Fibroblast of the aortic adventitia (primary cell): ENCODE measurements around the gene IGF2R. TPM values are rescaled to one million over a fixed set of nuclear protein-coding genes. Genes with fewer than 3 reads are reported as not detected.

ENCODE experiments used
- DNase-seq: peaks from one replicate; pipeline ENCODE4 v3.0.0-alpha.2; 2010; ENCODE audit warnings: low read depth
- H3K4me3 ChIP-seq: 2 replicates; pipeline ENCODE4 v1.5.1; 2011; ENCODE audit warnings: low read depth, mild to moderate bottlenecking, control low read depth, low read length, moderate library complexity
- total RNA-seq: library from RNA; depleted of rRNA; stranded (reverse); fragments of >200 nt; gene quantifications from 2 replicates; pipeline ENCODE4 v1.2.3, GENCODE V29; 2012; ENCODE audit warnings: low replicate concordance
- TF ChIP-seq, protein P1 (sequence below): IDR thresholded peaks from 2 replicates; pipeline ENCODE4 v1.5.1; 2011; ENCODE audit warnings: mild to moderate bottlenecking, low read length, control low read depth, inconsistent platforms; ENCODE audit not compliant: insufficient read depth

IGF2R gene
- total RNA-seq, 1 donor, result 112 TPM

DNA sequence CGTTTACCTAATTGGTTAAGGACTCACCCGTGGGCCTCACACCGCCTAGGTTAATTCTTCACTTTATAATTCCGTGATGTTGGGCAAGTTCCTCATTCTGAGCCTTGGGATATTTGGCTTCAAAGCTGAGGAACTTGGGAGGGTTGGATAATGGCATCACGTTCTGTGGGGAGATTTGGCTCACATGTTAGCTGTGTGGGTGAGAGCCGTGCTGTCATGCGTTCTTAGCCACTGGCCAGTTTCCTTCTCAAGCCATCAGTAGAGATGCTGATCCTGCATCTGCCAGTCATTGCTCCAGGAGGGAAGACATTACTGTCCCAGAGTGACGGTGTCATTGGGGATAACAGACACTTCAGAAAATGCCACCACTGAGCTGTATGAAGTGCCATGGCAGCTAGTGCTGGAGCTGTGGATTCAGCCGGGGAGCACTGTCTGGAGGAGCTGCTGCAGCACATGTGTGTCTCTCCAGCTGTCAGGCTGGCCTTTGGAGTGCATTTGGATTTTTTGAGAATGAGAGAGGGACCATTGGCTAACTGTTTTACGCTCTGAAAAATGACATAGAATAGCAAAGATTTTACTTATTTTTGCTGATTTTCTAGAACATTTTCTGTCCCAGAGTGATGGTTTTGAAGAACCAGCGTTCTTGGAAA is 16.5 kb downstream of the IGF2R start:
- TF ChIP-seq, protein P1, sequence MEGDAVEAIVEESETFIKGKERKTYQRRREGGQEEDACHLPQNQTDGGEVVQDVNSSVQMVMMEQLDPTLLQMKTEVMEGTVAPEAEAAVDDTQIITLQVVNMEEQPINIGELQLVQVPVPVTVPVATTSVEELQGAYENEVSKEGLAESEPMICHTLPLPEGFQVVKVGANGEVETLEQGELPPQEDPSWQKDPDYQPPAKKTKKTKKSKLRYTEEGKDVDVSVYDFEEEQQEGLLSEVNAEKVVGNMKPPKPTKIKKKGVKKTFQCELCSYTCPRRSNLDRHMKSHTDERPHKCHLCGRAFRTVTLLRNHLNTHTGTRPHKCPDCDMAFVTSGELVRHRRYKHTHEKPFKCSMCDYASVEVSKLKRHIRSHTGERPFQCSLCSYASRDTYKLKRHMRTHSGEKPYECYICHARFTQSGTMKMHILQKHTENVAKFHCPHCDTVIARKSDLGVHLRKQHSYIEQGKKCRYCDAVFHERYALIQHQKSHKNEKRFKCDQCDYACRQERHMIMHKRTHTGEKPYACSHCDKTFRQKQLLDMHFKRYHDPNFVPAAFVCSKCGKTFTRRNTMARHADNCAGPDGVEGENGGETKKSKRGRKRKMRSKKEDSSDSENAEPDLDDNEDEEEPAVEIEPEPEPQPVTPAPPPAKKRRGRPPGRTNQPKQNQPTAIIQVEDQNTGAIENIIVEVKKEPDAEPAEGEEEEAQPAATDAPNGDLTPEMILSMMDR, result no peak
- no peak overlapping the region for H3K4me3 ChIP-seq
- peak; percentile 69 for DNase-seq

DNA sequence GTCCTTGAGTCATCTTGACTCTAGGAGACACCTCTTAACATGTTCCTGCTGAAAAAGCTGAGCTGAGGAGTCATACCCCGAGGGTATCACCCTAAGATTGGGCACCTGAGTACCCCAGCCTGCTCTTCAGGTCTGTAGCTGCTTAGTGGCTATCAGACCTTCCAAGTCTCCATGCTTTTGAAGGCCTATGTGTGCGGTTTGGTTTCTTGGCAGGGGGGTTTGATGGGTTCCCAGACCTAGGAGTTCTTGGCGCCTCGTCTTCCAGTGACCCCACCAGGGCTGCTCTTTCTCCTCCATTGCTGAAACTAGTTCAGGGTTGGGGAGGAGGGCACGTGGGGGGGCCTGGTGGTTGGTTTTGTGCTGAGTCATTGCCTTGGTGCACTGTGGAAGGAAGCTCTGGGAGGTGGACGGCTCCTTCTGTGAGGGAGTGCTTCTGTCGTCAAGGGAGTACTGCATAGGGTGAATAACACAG is 20.1 kb downstream of the IGF2R start:
- peak; percentile 55 for DNase-seq
- TF ChIP-seq, protein P1, result no peak
- H3K4me3 ChIP-seq, result no peak overlapping the region

DNA sequence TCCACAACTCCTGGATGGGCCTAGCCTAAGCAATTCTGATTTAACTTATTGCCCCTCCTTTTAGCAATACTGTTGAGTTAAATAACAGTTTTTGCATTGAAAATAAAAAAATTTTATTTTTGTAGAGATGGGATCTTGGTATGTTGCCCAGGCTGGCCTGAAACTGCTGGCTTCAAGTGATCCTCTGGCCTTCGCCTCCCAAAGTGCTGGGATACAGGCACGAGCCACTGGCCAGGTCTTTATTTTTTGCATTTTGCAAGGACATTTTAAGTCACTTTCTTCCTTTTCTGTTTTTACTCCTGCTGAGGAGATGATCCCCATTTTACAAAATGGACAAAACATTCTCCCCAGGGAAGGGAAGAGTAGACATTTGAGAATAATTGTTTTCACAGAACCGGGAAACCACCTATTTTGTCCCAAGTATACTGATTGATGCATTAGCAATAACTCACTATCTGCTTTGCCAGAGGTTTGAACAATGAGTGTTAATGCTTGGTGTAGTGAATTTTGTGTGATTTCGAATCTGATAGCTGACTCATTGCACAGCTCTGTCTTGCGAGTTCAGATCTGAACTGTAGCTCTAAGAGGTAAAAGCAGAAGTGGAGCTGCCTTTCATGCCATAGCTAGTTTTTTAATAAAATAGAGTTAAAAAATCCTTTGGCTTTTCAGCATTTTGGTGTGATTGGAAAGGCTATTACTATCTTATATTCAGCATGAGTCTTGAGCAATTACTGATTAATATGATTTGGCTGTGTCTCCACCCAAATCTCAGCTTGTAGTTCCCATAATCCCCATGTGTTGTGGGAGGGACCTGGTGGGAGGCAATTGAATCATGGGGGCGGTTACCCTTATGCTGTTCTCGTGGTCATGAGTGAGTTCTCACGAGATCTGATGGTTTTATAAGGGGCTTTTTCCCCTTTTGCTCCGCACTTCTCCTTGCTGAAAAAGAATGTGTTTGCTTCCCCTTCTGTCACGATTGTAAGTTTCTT is 20.9 kb downstream of the IGF2R start:
- peak; percentile 75 for DNase-seq
- H3K4me3 ChIP-seq, result no peak overlapping the region
- TF ChIP-seq, protein P1, result no peak

DNA sequence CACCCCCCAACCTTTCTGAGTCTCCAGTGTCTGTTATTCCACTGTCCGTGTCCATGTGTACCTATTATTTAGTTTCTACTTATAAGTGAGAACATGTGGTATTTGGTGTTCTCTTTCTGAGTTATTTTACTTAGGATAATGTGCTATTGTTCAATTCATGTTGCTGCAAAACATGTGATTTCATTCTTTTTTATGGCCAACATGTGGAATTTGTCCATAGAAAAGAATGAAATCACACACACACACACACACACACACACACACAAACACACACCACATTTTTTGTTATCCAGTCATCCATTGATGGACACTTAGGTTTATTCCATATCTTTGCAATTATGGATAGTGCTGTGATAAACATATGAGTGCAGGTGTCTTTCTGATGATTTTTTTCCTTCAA is 23.5 kb downstream of the IGF2R start:
- H3K4me3 ChIP-seq, result no peak overlapping the region
- TF ChIP-seq, protein P1, result no peak
- no peak for DNase-seq

DNA sequence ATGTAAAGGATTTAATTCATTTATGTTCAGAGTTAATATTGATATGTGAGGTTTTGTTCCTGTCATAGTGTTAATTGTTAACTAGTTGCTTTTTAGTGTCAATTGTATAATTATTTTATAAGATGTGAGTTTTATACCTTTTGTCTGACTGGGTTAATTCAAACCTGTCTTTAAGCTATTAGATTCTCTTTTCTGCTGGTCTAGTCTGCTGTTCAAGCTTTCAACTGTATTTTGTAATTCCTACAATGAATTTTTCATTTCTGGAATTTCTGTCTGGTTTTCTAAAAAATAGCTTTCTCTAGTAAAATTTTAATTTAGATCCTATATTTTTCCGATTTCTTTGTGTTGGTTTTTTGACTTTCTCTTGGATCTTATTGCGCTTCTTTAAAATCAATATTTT is 26.5 kb downstream of the IGF2R start:
- DNase-seq, result no peak
- TF ChIP-seq, protein P1, result no peak

DNA sequence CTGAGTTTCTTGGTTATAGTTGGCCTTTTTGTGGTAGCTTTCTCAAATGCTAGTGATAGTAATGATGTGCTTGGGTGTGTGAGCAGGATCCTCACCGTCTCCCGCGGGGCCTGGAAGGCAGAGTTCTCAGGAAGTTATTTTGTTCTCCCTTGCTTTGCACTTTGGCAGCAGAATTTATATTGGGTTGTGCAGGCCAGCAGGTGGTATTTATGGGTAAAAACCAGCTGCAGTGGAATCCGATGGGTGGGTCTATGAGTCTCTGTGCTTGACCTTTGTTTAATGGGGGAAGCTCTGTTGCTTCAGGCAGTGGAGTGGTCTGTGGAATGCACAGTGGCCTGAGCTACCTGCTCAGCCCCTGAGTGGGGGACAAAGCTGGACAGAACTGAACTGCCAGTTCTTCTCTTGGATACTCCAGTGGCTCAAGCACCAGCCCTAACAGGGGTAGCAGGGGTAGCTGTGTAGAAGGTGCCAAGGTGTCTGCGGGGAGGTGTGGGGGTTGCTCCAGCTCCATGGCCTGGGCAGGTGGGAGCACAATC is 27.3 kb downstream of the IGF2R start:
- TF ChIP-seq, protein P1, result no peak
- no peak for DNase-seq
- H3K4me3 ChIP-seq, result no peak overlapping the region

More for the DNA sequence above, 26.5 kb downstream of the IGF2R start:
- no peak overlapping the region for H3K4me3 ChIP-seq
